Keratinocyte (primary cell): ENCODE data around the gene EIF3A. TPM values are rescaled to one million over a fixed set of nuclear protein-coding genes. Genes with fewer than 3 reads are reported as not detected.
"Not testable (repeated sequence)": the region's sequence is repeated elsewhere in the genome, so short reads cannot be mapped to it uniquely, and the experiment has no call there.

Source experiments
- DNase-seq: peaks from one replicate; pipeline ENCODE4 v3.0.0-alpha.2; 2011; ENCODE audit warnings: low read depth, missing footprints, low spot score
- FAIRE-seq: peaks from 2 replicates; lab custom pipeline; 2011; peaks lifted over from hg19 to GRCh38; lab: Jason Lieb, UNC
- H2AFZ ChIP-seq: 2 replicates; pipeline ENCODE4 v1.6.0; 2012; ENCODE audit warnings: low read length, control low read depth, inconsistent platforms; ENCODE audit not compliant: control insufficient read depth
- H3K27ac ChIP-seq: 2 replicates; pipeline ENCODE4 v1.5.1; 2011; ENCODE audit warnings: low read length; ENCODE audit not compliant: control insufficient read depth, insufficient read depth
- H3K27me3 ChIP-seq: 3 replicates; pipeline ENCODE4 v1.6.0; 2011; ENCODE audit warnings: low read length; ENCODE audit not compliant: control insufficient read depth, insufficient read depth; ENCODE audit errors: extremely low read depth
- H3K36me3 ChIP-seq, 2 experiments: 2 replicates in 1 of 2; 3 replicates in 1 of 2; pipeline ENCODE4 v1.5.1; 2011; ENCODE audit warnings: low read length in 2 of 2, mild to moderate bottlenecking in 1 of 2; ENCODE audit not compliant: control insufficient read depth in 2 of 2, insufficient read depth in 2 of 2; ENCODE audit errors: extremely low read depth in 1 of 2
- H3K4me1 ChIP-seq: 3 replicates; pipeline ENCODE4 v1.5.1; 2011; ENCODE audit warnings: low read length; ENCODE audit not compliant: control insufficient read depth, insufficient read depth; ENCODE audit errors: extremely low read depth
- H3K4me2 ChIP-seq: 3 replicates; pipeline ENCODE4 v1.6.0; 2011; ENCODE audit warnings: low read depth, low read length; ENCODE audit not compliant: control insufficient read depth, insufficient read depth; ENCODE audit errors: extremely low read depth
- H3K4me3 ChIP-seq, 3 experiments: fragments of 200-600 bp in 1 of 3; sonication (generic) in 1 of 3; 2 replicates in 2 of 3; 3 replicates in 1 of 3; pipeline ENCODE4 v1.5.1; 2011 to 2016; ENCODE audit warnings: low read length in 3 of 3, mild to moderate bottlenecking in 3 of 3, control low read depth in 2 of 3, inconsistent platforms in 1 of 3, low read depth in 1 of 3, mixed read lengths in 1 of 3, mixed run types in 1 of 3, moderate library complexity in 1 of 3; ENCODE audit not compliant: control insufficient read depth in 2 of 3, insufficient read depth in 2 of 3; ENCODE audit errors: extremely low read depth in 1 of 3
- H3K79me2 ChIP-seq: 2 replicates; pipeline ENCODE4 v1.6.0; 2012; ENCODE audit warnings: low read length; ENCODE audit not compliant: control insufficient read depth, insufficient read depth
- H3K9ac ChIP-seq: 3 replicates; pipeline ENCODE4 v1.6.0; 2011; ENCODE audit warnings: low read length; ENCODE audit not compliant: control insufficient read depth, insufficient read depth; ENCODE audit errors: extremely low read depth
- H3K9me1 ChIP-seq: 3 replicates; pipeline ENCODE4 v1.6.0; 2011; ENCODE audit warnings: low read length; ENCODE audit not compliant: control insufficient read depth, insufficient read depth; ENCODE audit errors: extremely low read depth
- H3K9me3 ChIP-seq: 2 replicates; pipeline ENCODE4 v1.5.1; 2012; ENCODE audit warnings: low read depth, low read length; ENCODE audit not compliant: control insufficient read depth
- H4K20me1 ChIP-seq: 3 replicates; pipeline ENCODE4 v1.6.0; 2011; ENCODE audit warnings: low read length; ENCODE audit not compliant: control insufficient read depth, insufficient read depth; ENCODE audit errors: extremely low read depth
- EZH2 ChIP-seq: IDR thresholded peaks from one replicate; pipeline ENCODE4 v1.6.1; 2012; ENCODE audit warnings: inconsistent platforms, mild to moderate bottlenecking, low read length, moderate library complexity
- dilution Hi-C: fragments of 300-500 bp; cut with MboI; formaldehyde crosslinking; loops from one replicate; pipeline ENCODE4 v1.7.0; 2020; ENCODE audit warnings: low sequenced_read_pairs; ENCODE audit not compliant: extremely low pct_ligation_motif_present
- polyA plus RNA-seq, 5 experiments: library from polyadenylated mRNA; depleted of rRNA in 3 of 5; stranded (reverse) in 3 of 5; stranded (forward) in 1 of 5; unstranded in 1 of 5; fragments of >200 nt; gene quantifications; 1 replicate in 1 of 5; 2 replicates in 3 of 5; 3 replicates in 1 of 5; pipeline versions ENCODE4 v1.2.1 to v1.2.3, GENCODE V29; 2011 to 2012; ENCODE audit warnings: missing spikeins in 2 of 5, low read depth in 1 of 5, low replicate concordance in 1 of 5
- TF ChIP-seq, protein P1 (sequence below), 3 experiments: IDR thresholded peaks in 1 of 3; conservative IDR thresholded peaks in 1 of 3; optimal IDR thresholded peaks in 1 of 3; 2 replicates in 2 of 3; 3 replicates in 1 of 3; pipeline versions ENCODE3 to v1.5.1; 2011; ENCODE audit warnings: low read length in 3 of 3, mild to moderate bottlenecking in 3 of 3, moderate library complexity in 2 of 3, control low read depth in 1 of 3, inconsistent platforms in 1 of 3; ENCODE audit not compliant: insufficient read depth in 2 of 3; ENCODE audit errors: extremely low read depth in 1 of 3

Gene EIF3A
- polyA plus RNA-seq, 1 donor (not counting 4 experiments of a cell fraction or from before 2014, with no cell fraction given): 84.4 TPM

GRCh38 chr10:119028900-119029612, 51.6 kb downstream of the EIF3A start:
- Histone ChIP-seq H3K9me3 (no peaks in the 10 kb centered on the region), H4K20me1 (no peaks in the 10 kb centered on the region), H3K27ac (no peak overlapping the region), H3K9me1 (no peaks in the 10 kb centered on the region), H3K9ac (no peak overlapping the region), H3K36me3 (peaks cover 4 to 7% of the 10 kb centered on the region in 2 experiments), H2AFZ (no peak overlapping the region), H3K4me2 (peak overlapping the region; percentile 25), H3K27me3 (no peaks in the 10 kb centered on the region), H3K4me3 (peak overlapping the region in 1 of 3 experiments; percentile 9), H3K79me2 (no peaks in the 10 kb centered on the region), H3K4me1 (peaks cover 13% of the 10 kb centered on the region)
- no peak for FAIRE-seq
- DNase-seq: no peak
- TF ChIP-seq, protein P1, sequence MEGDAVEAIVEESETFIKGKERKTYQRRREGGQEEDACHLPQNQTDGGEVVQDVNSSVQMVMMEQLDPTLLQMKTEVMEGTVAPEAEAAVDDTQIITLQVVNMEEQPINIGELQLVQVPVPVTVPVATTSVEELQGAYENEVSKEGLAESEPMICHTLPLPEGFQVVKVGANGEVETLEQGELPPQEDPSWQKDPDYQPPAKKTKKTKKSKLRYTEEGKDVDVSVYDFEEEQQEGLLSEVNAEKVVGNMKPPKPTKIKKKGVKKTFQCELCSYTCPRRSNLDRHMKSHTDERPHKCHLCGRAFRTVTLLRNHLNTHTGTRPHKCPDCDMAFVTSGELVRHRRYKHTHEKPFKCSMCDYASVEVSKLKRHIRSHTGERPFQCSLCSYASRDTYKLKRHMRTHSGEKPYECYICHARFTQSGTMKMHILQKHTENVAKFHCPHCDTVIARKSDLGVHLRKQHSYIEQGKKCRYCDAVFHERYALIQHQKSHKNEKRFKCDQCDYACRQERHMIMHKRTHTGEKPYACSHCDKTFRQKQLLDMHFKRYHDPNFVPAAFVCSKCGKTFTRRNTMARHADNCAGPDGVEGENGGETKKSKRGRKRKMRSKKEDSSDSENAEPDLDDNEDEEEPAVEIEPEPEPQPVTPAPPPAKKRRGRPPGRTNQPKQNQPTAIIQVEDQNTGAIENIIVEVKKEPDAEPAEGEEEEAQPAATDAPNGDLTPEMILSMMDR (optimal IDR thresholded peaks at IDR 0.05 in 1 of 3, IDR thresholded peaks at IDR 0.05 in 1 of 3, conservative IDR thresholded peaks at IDR 0.05 in 1 of 3; ENCODE audit: extremely low read depth in 1 of 3, insufficient read depth in 2 of 3, low read length in 3 of 3): peak in 1 of 3 experiments; percentile 34
- TF ChIP-seq EZH2: no peak
- dilution Hi-C loops: no loop called here

DNA sequence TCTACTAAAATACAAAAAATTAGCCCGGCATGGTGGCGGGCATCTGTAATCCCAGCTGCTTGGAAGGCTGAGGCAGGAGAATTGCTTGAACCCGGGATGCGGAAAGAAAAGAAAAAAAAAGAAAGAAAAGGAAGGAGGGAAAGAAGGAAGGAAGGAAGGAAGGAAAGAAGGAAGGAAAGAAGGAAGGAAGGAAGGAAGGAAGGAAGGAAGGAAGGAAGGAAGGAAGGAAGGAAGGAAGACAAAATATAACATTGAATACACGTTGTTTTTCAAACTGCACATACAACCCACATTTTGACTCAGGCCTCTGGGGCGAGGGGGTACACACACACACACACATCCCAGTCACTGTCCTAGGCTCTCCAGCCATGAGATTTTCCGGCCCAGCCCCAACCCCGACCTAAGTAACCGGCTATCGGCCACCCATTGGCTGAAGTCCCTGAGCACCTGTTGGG, 52.1 kb downstream of the EIF3A start:
- DNase-seq, H3K79me2 ChIP-seq, FAIRE-seq, H2AFZ ChIP-seq, H3K4me2 ChIP-seq, H4K20me1 ChIP-seq, H3K9me3 ChIP-seq, H3K27me3 ChIP-seq, H3K9ac ChIP-seq, H3K9me1 ChIP-seq, H3K27ac ChIP-seq, H3K4me3 ChIP-seq, H3K36me3 ChIP-seq, dilution Hi-C loops: not testable (repeated sequence)
- peaks cover 18% of the 10 kb centered on the region for H3K4me1 ChIP-seq
